ENCODE results near the gene STK32A.
A peak's percentile ranks its signal among the peaks of the same experiment; 100 is the strongest.

Gene STK32A

DNA sequence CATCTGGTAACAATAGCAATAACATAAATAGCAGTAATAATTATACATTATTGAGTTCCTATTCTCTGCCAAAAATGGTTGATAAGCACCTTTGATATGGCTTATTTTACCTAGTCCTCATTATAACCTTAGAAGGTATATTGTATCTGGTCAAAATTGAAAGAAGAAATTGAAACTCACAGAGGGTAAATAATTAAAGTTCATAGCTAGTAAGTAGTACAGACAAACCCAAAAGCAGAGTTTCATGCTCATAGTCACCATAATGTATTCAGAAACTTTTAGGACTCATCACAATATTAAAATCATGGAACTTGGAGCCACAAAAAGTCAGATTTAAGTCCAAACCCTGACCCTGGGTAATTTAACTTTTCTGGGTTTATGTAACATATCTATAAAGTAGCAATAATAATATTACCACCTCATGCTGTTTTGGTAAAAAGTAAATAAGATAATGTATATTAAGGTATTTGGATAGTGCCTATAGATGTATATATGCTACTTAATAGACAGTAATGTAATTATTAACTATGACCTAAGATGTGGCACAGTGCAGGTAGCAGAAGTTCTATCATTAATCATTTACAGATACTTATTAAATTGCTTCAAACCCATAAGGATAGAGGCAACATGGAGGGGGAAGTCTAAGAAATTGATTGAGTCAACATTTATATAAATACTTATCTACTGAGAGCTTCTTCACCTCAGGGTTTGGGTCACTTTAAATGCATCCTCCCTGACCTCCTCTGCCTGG, 32.4 kb downstream of the STK32A start:
- no peak for DNase-seq

DNA sequence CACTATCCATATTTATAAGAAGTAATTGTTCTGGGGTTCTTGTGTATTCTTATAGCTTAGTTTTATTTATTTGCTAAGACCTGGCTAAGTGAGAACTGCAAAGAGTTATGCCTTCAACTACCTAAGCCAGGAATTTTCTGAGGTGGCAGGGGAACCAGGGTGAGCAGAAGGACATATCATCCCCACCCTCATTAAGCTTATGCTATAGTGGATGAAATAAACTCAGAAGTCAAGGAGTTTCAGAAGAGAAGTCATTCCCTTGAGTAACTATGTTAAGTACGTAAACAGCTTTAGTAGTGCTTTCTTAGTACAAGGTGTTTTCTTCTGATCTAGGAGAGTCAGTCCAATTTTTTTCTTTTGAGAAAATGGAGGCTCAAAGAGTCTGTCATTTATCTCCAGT, 41.7 kb downstream of the STK32A start:
- DNase-seq: no peak

DNA sequence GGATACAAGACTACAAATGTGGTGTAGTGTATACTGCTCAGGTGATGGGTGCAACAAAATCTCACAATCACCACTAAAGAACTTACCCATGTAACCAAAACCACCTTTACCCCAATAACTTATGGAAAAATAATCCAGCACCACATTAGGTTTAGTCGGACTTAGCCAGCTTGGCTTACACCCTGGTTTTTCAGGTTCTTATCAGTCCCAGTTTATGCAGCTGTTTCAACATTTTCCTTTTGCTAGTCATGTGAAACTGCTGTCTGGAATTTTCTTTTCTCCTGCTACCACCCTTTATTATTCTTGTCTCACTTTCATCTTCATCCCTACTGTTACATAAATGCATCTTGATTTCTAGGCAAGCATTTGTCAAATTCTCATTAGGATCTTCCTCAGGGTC, 51.5 kb downstream of the STK32A start:
- DNase-seq: no peak

- DNase-seq: no peak
These were observed 52.3 kb downstream of the STK32A start for GRCh38 chr5:147287110-147287509.

DNA sequence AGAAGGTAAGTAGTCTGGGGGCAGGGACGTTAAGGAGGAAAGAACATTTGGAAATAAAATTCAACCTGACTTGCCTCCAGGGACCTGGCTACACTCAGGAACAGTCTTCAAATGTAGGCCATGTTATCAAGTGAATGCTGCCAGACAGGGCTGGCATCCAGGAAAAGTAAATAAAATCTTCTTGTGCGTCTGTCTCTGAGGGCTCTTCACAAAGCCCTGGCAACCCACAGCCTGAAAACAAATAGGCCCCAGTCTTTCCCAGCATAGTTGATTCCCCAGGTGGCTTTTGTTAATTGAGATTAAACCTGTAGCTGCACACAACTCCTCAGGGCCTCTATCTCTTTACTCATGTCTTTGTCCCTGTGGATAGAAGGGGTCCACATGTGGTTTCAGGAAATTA, 55.4 kb downstream of the STK32A start:
- DNase-seq: no peak

DNA sequence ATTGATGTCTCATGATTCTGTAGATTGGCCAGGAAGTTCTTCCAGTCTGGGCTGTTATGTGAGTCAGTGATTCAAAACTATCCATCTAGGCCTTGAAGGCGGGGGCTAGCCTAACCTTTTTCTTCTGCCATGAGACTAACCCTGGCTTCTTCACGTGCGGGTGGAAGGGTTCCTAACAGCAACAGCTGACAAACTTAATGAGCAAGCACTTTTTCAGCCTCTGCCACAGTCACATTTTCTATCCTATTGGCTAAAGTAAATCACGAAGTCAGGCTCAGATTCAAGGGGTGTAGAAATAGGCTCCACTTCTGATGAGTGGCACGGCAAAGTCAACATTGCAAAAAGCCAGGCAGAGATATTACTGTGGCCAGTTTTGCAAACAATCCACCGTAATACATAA, 68.4 kb downstream of the STK32A start:
- no peak for DNase-seq

- no peak for DNase-seq
These were observed 69.2 kb downstream of the STK32A start for GRCh38 chr5:147303976-147304375.

GRCh38 chr5:147305147-147305546, 70.3 kb downstream of the STK32A start:
- DNase-seq: no peak

DNA sequence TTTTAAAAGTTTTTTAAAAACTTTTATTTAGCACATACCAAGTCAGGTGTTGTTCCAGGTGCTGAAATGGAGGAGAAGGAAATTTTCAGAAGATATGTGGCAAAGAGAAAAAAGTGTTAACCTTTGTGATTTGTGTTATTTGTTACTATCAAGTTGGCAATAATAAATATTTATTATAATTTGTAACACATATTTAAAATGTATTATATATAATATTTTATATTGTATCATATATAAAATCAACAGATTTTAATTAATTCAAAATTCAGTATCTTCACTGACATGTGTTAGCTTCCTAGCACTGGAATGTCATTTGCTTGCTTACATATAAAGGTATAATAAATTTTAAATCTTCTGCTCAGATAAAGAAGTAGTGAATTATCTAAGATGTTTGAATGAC, 71.5 kb downstream of the STK32A start:
- DNase-seq: no peak

DNA sequence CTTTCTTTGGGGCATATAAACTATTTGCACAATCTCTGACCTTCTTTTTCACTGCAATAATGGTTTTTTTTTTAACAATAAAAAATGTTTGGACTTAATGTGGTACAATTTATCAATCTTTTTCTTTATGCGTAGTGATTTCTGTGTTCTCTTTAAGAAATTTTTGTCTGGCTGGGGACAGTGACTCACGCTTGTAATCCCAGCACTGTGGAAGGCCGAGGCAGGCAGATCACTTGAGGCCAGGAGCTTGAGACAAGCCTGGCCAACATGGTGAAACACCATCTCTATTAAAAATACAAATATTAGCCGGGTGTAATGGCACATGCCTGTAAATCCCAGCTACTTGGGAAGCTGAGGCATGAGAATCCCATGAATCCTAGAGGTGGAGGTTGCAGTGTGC, 72.3 kb downstream of the STK32A start:
- no peak for DNase-seq

DNA sequence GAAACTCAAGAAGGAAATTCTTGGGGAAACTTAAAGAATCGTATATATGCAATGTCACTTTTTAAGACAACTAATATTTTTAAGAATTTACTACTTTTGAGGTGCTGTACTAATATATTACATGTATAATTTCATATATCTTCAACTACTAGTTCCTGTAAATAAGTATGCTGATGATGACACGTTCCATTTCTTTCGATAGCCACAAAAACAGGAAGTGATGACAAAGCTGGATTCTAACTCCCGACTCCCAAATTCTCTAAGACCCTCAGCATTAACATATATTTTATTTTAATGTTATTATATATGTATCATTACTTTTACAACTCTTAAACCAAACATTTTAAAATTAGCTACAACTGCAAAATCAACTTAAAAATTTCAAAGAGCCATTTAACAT, 74.8 kb downstream of the STK32A start:
- no peak for DNase-seq

DNA sequence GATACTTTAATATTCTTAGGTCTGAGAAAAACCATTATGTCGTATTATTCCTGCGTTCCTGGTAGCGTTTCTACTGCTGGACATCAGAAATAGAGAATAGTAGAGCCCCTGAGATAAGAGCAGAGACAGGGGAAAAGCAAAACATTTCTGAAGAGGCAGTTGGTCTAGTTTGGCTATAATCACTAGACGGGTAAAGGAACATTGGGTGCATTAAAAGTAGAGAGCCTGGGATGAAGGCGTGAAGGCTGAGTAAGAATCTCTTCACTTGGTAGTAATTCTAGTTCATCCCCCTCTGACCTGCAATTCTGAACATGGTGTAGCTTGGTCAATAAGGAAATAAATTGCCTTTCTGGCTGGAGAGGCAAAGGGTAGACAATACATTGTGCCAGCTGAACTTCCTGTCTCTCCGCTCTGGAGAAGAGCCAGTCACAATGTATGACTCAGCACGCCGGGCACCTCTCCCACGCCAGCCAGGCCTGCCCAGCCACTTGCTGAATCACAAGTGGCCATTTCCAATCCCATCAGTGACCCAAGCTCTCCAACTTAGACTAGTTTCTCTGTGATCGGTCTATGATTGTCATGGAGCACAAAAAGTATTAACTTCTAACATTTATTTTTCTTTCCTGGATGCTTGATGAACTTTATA, 75.4 kb downstream of the STK32A start:
- peak; percentile 17 for DNase-seq

DNA sequence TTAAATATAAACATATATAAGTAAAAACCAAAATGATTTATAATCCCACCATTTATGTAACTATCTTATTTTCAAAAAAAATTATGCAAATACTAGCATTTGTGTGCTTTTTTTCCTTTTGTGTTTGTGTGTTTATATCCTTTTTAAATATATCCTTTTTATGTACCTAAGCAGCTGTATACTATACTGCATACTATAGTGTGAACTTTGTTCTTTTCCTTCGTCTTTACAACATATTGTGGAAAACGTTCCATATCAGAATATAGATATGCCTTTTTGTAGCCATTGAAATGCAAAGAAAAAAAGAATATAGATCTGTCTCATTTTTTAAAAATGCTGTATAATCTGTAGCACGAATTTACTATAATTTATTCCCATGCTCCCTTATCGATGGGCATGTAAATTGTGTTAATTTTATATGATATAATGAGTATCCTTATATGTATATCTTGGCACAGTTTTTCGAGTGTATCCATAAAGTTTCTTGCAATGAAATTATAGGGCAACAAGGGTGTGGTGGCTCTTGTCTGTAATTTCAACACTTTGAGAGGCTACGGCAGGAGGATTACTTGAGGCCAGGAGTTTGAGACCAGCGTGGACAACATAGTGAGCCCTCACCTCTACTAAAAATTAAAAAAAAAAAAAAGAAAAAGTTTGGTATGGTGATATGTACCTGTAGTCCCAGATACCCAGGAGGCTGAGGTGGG, 83.3 kb downstream of the STK32A start:
- DNase-seq: no peak

GRCh38 chr5:147321569-147321968, 86.7 kb downstream of the STK32A start:
- DNase-seq: no peak

- peak; percentile 27 for DNase-seq
These were observed 92.6 kb downstream of the STK32A start for GRCh38 chr5:147327421-147327820.

DNA sequence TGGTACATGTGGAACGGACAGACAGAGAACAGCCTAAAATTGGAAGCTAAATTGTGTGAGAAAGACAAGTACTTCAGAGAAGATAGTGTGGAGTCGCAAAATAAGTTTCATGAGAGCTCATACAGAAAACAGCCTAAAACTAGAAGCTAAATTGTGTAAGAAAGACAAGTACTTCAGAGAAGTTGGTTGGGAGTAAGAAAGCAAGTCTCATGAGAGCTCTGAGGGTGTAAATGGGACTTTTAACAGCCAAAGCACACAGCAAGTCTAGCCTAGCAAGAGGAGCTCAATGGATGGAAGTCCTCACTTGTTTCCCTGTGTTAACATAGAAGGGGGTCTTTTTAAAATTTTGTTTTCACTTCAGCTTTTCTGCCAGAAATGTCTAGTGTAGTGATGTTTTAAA, 93.1 kb downstream of the STK32A start:
- no peak for DNase-seq

- peak; percentile 88 for DNase-seq
These were observed 97.8 kb downstream of the STK32A start for GRCh38 chr5:147332658-147333057.

- DNase-seq: no peak
These were observed 102.0 kb downstream of the STK32A start for GRCh38 chr5:147336876-147337275.

DNA sequence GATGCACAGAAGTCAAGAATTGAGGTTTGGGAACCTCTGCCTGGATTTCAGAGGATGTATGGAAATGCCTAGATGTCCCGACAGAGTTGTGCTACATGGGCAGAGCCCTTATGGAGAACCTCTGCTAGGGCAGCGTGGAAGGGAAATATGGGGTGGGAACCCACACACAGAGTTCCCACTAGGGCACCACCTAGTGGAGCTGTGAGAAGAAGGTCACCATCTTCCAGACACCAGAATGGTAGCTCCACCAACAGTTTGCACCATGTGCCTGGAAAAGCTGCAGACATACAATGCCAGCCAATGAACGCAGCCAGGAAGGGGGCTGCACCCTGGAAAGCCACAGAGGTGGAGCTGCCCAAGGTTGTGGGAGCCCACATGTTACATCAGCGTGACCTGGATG, 104.5 kb downstream of the STK32A start:
- DNase-seq: no peak

- DNase-seq: no peak
These were observed 106.1 kb downstream of the STK32A start for GRCh38 chr5:147340941-147341340.

GRCh38 chr5:147341345-147341744, 106.5 kb downstream of the STK32A start:
- DNase-seq: no peak

DNA sequence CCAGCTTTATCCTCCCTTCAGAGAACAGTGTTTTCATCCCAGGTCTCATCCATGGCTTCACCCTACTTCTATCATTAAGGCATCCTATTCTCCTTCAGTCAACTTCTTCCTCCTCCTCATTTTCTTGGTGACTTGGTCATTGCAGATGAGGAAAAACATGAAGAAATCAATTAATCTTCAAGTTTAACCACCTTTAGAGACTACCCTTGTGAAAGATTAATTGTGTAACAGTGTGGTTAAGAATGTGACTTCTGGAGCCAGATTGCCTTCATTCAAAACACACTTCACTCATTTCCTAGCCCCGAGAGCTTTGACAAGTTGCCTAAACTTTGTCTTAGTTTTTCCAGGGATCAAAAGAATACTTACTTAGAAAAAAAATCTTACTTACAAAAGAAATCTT, 110.0 kb downstream of the STK32A start:
- no peak for DNase-seq

DNA sequence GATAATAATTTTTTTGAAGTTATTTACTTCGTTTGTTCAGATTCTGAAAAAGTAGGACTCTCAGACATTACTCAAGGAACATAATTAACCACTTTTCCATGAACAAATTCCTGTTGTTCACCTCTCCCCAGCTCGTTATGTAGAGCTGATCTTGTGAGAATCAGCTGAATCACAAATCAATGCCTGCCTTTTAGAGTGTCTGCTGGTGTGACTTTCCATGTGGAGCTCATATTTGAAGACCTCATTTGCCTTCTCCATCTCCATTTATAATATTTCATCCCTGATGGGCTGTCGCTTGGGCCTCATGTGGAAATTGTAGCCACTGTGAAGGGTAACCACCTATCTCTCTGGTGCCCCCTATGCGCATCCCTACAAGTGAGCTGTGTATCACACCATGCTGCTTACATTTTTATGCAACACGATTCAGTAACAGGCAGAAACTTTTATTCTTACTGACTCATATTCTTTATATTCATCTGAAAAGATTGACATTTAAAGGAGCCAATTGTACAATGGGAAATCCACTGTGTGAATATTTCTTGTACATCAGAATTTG, 111.3 kb downstream of the STK32A start:
- DNase-seq: no peak

DNA sequence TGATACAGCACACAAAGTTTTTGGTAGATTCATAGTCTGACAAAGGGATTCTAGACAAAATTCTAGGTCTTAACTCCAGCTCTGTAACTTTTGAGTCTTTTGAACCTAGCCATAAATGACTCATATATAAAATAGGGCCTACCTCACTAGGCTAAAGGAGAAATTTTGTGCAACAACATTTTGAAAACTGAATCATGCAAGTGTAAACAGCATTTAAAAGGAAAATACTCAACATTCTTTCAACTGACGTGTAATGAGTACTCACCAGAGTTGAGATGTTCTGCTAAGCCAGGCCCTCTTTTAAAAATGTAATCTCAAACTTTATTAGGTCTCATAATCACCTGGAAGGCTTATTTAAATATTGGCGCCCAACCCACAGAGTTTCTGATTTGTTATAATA, 113.2 kb downstream of the STK32A start:
- no peak for DNase-seq
